GM18499 (cell line): Measurements from ENCODE around the gene AUH.

ENCODE experiments used
- ATAC-seq: cut with Tn5 transposase; IDR thresholded peaks from one replicate; pipeline ENCODE4 v1.9.1; 2021; ENCODE audit warnings: moderate number of reproducible peaks; ENCODE audit not compliant: insufficient read depth, unreplicated experiment

AUH gene

DNA sequence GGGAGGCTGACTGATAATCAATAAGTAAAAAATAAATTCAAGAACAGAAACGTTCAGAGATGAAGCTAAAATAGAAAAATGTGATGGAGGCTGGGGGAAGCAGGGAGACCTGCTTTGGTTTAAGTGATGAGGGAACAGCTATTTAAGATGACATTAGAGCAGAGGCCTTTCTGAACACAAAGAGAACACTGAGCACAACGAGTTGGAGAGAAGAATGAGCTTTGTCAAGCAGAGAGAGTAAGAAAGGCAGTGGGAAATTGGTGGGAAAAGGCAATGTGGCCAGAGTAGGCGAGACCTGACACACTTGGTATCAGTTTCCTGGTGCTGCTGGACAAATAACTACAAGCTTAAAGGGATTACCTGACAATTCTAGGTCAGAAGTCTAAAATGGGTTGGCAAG is 20.0 kb downstream of the AUH start:
- ATAC-seq = no peak

DNA sequence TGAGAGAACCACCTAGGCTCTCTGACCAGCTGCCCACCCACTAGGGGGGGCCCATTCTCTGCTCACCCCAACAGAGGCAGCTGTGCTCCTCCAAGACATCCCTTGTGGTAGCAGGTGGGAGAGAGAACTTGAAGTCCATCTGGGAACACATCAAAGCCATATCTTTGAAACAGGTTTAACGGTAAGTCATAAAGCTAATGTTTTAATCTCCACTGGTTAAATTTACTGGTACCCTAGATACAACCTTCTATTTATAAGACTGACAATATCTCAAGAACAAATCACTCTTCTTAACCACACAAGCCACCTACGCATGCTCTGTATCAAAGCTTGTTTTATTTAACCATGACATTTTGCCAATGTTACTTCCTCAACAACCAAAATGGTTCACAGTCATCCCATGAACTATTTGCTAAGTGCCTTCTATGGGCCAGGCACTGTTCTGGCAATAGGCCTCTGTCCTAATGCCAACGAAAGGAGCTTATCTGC is 20.4 kb downstream of the AUH start:
- ATAC-seq = no peak

DNA sequence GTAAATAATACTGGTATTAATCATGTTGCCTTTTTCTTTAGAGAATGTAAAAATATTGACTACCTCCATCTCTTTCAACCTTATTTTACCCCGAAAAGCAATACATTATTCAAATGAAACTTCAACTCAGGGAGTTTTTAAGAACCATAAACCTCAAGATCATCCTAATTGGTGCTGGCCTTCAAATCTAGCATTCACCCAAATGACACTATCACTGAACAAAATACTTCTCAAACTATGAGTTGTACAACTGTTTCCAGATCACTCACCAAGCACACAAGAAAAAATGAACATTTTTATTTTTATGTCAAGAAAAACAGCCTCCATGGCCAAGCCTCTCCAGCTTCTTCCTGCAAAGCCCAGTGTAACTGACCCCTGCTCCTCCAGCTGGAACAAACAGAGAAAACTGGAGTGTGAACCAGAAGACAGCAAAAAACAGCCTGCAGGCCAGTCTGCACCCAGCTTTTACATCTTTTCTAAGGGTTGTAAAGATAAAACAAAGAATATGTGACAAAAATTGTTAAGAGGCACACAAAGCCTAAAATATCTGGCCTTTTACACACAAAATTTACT is 21.2 kb downstream of the AUH start:
- ATAC-seq = no peak

DNA sequence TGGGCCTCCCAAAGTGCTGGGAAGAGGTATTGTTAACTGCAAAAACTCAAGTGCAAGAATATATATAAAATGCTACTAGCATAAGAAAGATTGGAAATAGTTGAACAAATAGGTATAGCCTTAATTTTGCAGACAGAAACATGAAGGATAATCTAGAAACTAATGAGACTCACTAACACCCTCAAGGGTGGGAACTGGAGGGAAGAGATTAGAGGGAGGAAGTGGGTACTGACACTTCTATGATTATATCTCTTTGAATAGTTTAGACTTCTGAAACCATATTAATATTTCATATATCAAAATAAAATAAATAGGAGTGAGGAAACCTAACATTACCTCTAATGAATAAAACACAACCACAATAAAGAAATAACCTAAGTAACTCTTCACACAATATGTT is 23.0 kb downstream of the AUH start:
- no peak for ATAC-seq

DNA sequence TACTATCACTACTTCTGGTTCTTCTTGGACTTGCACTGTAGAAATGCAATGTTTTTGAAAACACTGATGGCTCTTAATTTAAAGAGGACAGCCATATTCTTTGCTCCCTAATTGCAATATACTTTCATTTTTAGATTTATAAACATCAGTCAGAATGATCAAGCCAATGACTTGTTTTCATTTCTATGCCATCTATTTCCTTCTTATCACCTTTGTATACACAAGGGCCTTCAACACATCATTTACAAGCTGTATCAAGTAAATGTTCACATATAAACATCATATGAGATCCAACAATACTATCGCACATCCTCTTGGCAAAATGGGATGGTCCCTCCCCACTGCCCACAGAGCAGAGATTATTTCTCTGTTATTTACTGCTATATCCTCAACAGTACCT is 24.9 kb downstream of the AUH start:
- no peak for ATAC-seq

DNA sequence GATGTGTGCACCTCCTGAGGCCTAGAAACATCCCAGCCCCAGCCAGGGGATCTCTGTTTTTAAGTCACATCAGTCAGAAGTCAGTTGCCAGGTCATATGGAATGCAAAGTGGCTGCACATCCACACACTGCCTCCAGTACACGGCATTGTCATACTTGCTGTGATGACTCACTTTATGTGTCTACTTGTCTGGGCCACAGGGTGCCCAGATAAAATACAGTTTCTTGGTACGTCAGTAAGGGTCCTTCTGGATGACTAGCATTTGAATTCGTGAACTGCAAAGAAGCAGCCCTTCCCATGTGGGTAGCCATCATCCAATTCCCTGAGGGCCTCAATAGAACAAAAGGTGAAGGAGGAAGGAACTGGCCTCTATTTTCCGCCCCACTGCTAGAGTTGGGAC is 27.7 kb downstream of the AUH start:
- ATAC-seq = no peak

DNA sequence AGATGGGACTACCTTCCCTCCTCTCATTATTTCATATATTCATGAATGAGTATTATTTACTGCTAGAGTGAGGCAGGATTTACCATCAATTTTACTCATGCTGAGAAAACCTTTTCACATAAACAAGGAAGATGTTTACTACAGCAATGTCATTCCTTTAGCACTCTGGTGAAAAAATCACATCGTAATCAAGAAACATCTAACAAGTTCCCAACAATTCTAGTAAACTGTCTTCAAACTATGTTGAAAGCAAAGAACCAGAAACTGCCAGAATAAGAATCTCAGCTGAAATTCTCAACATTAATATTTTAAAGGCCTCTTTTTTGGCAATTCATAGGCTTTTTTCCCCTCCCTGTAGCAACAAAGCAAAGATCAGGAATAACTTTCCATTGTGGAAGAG is 28.2 kb downstream of the AUH start:
- ATAC-seq = no peak

DNA sequence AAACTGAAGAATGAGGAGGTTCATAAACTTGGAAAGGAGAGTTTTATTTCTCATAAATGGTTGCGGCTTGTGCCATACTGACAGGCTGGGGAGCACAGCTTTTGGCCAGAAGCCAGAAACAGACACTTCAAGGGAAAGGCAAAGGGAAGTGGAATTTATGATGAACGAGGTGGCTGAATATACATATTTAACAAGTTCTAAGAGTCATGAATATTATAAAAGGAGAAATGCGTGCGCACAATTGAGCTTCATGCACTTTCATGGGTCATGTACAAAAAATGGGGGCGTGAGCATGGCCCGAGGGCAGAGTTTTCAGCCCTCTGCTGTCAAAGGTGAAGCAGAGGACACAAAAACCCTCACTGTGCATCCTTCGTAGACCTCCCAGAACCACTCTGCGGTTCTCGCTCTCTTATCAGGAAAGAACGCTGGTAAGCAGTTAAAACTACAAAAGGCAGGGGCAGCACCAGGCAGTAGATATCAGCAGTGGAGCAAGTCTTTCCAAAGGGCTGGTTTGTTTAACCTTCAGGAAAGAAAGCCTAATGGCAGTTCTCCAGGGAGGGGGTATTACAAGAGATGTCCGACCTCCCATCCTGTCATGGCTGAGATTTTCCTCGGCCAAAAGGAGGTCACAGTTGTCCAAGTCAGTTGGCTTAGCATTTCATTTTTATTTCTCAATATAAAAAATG is 29.0 kb downstream of the AUH start:
- ATAC-seq = no peak

DNA sequence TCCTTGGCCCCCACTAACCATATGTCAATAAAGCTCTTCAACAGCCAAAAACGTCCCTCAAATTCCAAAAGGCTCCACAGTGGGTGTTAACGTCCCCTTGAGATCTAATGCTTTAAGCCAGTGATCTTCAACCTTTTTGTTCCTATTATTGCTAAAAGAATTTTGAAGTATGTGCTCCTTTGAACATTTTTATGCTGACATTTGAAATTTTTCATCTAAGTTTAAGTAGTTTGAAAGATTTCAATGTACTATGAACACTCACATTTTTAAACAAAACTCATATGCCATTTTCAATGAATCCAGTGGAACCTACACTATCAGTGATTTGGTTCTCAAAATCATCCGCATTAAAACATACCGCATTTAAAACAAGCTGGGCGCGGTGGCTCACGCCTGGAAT is 29.9 kb downstream of the AUH start:
- no peak for ATAC-seq

DNA sequence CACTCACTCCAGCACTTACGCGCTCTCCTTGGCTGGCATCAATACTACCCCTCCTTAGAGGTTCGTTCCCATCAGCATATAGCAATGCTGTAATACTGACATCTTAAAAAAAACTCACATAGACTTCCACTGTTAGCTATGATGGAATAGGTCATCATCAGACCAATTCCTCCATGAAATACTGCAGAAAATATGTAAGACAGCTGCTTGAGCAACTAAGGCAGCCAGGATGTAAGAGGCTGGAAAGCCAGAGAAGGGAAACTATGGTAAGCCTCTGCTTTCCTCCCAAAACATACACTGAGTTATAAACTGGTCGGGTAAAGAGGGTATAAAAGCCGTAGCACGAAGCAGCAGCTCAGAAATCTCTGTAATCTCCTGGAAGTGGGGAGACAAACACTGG is 33.5 kb downstream of the AUH start:
- ATAC-seq = no peak

DNA sequence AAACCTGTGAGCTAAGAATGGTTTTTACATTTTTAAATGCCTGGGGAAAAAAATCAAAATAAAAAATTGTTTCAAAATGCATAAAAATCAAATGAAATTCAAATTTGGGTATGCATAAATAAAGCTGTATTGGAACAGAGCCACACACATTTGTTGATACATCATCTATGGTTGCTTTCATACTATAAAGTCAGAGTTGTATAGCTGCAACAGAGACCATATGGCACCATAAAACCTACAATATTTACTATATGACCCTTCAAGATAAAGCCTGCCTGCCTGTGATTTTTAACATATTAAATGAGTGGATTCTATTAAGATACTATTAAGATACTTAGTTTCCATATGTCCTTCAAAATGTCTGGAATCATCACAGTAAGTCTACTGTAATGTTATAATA is 40.0 kb downstream of the AUH start:
- ATAC-seq = no peak

DNA sequence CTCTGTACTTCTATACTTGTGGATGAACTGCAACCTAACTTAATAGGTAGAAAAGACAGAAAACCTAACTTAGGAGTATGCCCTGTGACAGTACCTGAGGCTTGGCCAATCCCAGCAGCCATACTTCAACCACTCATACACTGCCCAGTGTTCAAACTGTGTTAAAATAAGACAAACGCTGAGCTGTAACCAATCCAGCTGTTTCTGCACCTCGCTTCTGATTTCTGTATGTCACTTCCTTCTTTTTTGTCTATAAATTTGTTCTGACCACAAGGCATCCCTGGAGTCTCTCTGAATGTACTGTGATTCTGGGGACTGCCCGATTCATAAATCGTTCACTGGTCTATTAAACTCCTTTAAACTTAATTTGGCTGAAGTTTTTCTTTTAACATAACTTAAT is 41.4 kb downstream of the AUH start:
- no peak for ATAC-seq

DNA sequence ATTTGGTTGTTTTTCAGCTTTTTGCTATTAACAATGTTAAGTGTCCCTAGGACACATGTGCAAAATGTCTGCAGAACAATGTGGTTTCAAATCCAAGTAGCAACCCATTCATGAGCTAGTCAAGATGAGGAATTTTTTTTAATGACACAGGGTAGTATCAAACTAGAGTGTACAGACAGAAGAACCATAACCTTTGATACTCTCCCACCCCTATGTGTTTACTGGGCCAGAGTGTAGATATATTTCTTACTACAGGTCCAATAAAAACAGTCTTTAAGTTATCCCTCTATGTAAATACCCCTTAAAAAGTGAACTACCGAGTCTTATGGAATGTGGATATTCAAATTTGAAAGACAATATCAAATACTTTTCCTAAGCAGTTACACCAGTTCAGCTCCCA is 45.6 kb downstream of the AUH start:
- ATAC-seq = no peak

DNA sequence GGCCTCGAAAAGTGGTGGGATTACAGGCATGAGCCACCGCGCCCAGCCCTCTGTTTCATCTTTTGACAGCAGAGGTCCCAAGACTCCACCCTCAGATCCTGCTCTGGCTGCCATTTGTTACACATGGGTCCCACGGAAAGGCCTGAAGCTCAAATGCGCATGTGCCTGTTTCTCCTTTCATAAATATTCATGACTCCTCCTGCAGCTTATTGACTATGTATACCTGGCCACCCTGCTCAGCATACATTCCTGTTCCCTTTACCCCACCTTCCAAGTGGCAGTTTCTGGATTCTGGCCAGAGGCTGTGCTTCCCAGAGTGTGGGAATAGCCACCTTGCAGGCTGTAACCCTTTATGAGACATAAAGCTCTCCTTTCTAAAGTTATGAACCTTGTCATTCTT is 46.5 kb downstream of the AUH start:
- no peak for ATAC-seq

DNA sequence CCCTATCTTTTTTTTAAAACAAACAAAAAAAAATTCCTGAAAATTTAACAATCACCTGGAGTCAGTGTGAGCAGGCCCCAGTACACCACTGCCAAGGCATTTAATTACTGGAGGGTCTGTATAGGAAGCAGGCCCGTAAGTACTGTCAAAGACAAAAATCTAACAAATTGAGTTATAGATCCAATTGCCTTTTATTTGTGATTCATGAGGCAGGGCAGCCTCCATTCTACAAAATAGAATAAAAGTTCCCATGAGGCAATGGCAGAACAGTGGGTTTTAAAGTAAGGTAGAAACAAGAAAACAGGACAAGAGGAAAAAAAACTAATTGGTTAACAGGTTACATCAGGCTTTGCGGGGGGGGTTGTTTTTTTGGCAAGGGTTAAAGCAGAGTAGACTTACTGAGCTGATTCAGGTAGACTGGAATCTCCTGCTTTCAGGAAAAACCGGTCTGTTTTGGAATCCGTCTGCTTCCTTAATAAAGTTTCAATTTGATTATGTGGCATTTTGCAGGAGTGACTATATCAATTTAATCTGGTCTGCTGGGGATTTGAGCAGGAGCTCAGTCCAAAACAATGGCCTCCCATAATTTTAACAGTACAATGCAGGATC is 48.9 kb downstream of the AUH start:
- no peak for ATAC-seq

DNA sequence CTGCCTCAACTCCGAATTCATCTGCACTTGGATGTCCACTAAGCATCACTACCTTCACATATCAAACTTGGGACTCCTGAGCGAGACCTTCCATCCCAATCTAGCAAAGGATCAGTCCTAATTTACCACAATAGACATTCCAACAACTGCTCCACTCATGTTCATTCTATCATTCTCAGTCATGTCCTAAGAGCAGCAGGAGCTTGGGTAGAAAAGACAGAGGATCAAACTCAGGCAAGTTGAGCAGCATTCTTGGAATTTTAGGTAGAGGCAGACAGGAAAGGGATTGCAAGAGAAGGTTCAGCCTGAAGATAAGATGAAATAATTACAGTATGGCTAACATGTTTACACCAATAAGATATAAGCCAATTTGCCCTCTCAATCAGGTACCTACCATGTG is 51.7 kb downstream of the AUH start:
- no peak for ATAC-seq

DNA sequence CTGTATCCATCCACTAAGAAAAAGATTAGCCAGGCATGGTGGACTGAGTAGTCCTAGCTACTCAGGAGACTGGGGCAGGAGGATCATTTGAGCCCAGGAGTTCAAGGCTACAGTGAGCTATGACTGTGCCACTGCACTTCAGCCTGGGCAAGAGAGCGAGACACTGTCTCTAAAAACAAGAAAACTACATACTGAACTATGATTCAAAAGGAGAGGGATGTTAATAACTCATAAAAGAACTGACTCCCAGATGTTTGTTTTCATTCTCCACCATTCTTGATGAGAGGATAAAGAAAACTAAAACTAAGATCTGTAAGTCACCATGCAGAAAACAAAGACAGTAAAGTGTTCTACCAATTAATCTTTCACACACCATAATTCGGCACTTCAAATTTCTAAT is 53.5 kb downstream of the AUH start:
- ATAC-seq = no peak

DNA sequence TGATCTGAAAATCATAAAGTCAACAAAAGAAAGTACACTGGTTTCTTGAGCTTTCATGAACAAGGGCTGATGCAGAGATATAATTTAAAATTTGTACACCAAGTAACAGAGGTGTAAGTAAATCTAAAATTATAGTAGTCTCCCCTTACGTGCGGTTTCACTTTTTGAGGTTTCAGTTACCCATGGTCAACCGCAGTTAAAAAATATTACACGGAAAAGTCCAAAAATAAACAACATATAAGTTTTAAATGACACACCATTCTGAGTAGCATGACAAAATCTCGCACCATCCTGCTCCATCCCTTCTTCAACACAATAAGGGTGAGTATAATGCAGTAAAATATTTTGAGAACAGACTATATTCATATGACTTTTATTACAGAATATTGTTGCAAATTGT is 54.4 kb downstream of the AUH start:
- no peak for ATAC-seq

DNA sequence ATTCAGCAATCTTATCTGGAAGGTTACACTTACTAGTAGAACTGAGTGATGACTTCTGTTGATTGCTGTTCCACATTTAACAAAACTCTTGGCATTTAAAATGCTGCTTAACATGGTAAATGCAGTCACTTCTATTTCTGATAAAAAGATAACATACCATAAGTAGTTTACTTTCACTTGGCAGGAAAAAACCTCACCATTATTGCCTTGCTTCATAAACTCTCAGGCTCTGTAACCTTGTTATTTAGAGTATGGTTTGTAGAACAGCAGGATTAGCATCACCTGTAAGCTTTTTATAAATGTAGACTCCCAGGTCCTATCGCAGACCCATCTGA is 55.5 kb downstream of the AUH start:
- no peak for ATAC-seq

DNA sequence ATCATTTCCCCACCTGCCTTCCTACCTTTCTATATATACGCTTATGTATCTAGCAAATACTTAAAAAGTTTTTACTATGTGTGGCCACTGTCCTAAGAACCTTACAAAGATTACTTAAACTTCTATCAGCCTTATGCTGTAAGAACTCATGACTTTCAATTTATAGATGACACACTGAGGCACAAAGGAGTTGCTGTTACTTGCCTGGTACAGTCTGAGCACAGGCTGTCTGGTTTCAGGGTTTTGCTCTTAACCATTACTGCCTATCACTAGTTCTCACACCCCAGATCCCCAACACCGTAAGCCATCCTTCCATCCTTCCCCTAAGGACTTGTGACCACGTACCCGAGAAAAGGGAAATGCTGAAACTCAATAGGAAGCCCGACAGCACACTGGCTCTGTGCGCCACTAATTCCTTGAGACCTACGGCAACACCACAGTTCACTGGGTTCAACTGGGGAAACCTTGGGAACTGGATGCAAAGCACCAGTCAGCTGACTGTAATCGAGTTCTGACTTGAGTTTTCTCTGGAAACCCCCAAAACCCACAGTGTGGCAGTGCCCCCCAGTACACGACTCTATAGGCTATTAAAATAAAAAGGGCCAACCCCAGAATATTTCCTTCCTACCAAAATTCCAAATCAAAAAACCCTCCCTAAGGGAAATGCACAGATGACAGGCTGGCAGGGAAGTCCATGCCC is 56.0 kb downstream of the AUH start:
- no peak for ATAC-seq

DNA sequence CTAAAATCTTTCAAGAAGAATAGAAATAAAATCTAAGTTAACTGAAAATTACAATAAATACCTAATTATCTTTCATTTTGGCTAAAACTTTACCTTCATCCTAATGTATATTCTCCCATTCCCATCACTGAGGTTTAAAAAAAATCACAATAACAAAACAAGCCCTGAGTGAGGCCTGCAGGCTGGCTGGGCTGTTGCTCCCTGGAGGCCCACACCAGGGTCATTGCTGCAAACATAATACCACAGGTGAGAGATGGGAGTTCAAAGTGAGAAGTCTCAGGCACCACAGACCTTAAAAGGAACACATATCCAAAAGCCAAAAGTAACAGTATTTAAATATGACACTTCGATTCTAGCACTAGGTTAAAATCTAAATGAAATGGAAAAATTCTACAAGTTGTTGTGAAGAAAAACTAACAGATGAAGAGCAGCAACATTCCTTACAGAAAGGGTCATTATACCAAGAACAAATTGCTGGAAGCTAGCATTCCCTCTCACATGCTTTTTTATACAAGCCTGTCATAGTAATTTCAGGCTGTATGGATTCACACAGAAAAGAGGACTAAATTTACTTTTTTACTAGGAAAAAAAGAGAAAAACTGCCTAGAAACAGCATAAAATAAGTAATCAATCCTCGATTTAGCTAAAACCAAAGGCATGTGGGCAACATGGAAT is 57.8 kb downstream of the AUH start:
- ATAC-seq = no peak
